Keratinocyte (primary cell): Measurements from ENCODE around the gene CENPV. TPM values are rescaled to one million over a fixed set of nuclear protein-coding genes. Genes with fewer than 3 reads are reported as not detected.

Source experiments
- DNase-seq: peaks from one replicate; pipeline ENCODE4 v3.0.0-alpha.2; 2011; ENCODE audit warnings: low read depth, missing footprints, low spot score
- FAIRE-seq: peaks from 2 replicates; lab custom pipeline; 2011; peaks lifted over from hg19 to GRCh38; lab: Jason Lieb, UNC
- H2AFZ ChIP-seq: 2 replicates; pipeline ENCODE4 v1.6.0; 2012; ENCODE audit warnings: low read length, control low read depth, inconsistent platforms; ENCODE audit not compliant: control insufficient read depth
- H3K27ac ChIP-seq: 2 replicates; pipeline ENCODE4 v1.5.1; 2011; ENCODE audit warnings: low read length; ENCODE audit not compliant: control insufficient read depth, insufficient read depth
- H3K27me3 ChIP-seq: 3 replicates; pipeline ENCODE4 v1.6.0; 2011; ENCODE audit warnings: low read length; ENCODE audit not compliant: control insufficient read depth, insufficient read depth; ENCODE audit errors: extremely low read depth
- H3K36me3 ChIP-seq, 2 experiments: 2 replicates in 1 of 2; 3 replicates in 1 of 2; pipeline ENCODE4 v1.5.1; 2011; ENCODE audit warnings: low read length in 2 of 2, mild to moderate bottlenecking in 1 of 2; ENCODE audit not compliant: control insufficient read depth in 2 of 2, insufficient read depth in 2 of 2; ENCODE audit errors: extremely low read depth in 1 of 2
- H3K4me1 ChIP-seq: 3 replicates; pipeline ENCODE4 v1.5.1; 2011; ENCODE audit warnings: low read length; ENCODE audit not compliant: control insufficient read depth, insufficient read depth; ENCODE audit errors: extremely low read depth
- H3K4me2 ChIP-seq: 3 replicates; pipeline ENCODE4 v1.6.0; 2011; ENCODE audit warnings: low read depth, low read length; ENCODE audit not compliant: control insufficient read depth, insufficient read depth; ENCODE audit errors: extremely low read depth
- H3K4me3 ChIP-seq, 3 experiments: fragments of 200-600 bp in 1 of 3; sonication (generic) in 1 of 3; 2 replicates in 2 of 3; 3 replicates in 1 of 3; pipeline ENCODE4 v1.5.1; 2011 to 2016; ENCODE audit warnings: low read length in 3 of 3, mild to moderate bottlenecking in 3 of 3, control low read depth in 2 of 3, inconsistent platforms in 1 of 3, low read depth in 1 of 3, mixed read lengths in 1 of 3, mixed run types in 1 of 3, moderate library complexity in 1 of 3; ENCODE audit not compliant: control insufficient read depth in 2 of 3, insufficient read depth in 2 of 3; ENCODE audit errors: extremely low read depth in 1 of 3
- H3K79me2 ChIP-seq: 2 replicates; pipeline ENCODE4 v1.6.0; 2012; ENCODE audit warnings: low read length; ENCODE audit not compliant: control insufficient read depth, insufficient read depth
- H3K9ac ChIP-seq: 3 replicates; pipeline ENCODE4 v1.6.0; 2011; ENCODE audit warnings: low read length; ENCODE audit not compliant: control insufficient read depth, insufficient read depth; ENCODE audit errors: extremely low read depth
- H3K9me1 ChIP-seq: 3 replicates; pipeline ENCODE4 v1.6.0; 2011; ENCODE audit warnings: low read length; ENCODE audit not compliant: control insufficient read depth, insufficient read depth; ENCODE audit errors: extremely low read depth
- H3K9me3 ChIP-seq: 2 replicates; pipeline ENCODE4 v1.5.1; 2012; ENCODE audit warnings: low read depth, low read length; ENCODE audit not compliant: control insufficient read depth
- H4K20me1 ChIP-seq: 3 replicates; pipeline ENCODE4 v1.6.0; 2011; ENCODE audit warnings: low read length; ENCODE audit not compliant: control insufficient read depth, insufficient read depth; ENCODE audit errors: extremely low read depth
- CTCF ChIP-seq, 3 experiments: IDR thresholded peaks in 1 of 3; conservative IDR thresholded peaks in 1 of 3; optimal IDR thresholded peaks in 1 of 3; 2 replicates in 2 of 3; 3 replicates in 1 of 3; pipeline versions ENCODE3 to v1.5.1; 2011; ENCODE audit warnings: low read length in 3 of 3, mild to moderate bottlenecking in 3 of 3, moderate library complexity in 2 of 3, control low read depth in 1 of 3, inconsistent platforms in 1 of 3; ENCODE audit not compliant: insufficient read depth in 2 of 3; ENCODE audit errors: extremely low read depth in 1 of 3
- EZH2 ChIP-seq: IDR thresholded peaks from one replicate; pipeline ENCODE4 v1.6.1; 2012; ENCODE audit warnings: inconsistent platforms, mild to moderate bottlenecking, low read length, moderate library complexity
- dilution Hi-C: fragments of 300-500 bp; cut with MboI; formaldehyde crosslinking; loops from one replicate; pipeline ENCODE4 v1.7.0; 2020; ENCODE audit warnings: low sequenced_read_pairs; ENCODE audit not compliant: extremely low pct_ligation_motif_present
- polyA plus RNA-seq, 5 experiments: library from polyadenylated mRNA; depleted of rRNA in 3 of 5; stranded (reverse) in 3 of 5; stranded (forward) in 1 of 5; unstranded in 1 of 5; fragments of >200 nt; gene quantifications; 1 replicate in 1 of 5; 2 replicates in 3 of 5; 3 replicates in 1 of 5; pipeline versions ENCODE4 v1.2.1 to v1.2.3, GENCODE V29; 2011 to 2012; ENCODE audit warnings: missing spikeins in 2 of 5, low read depth in 1 of 5, low replicate concordance in 1 of 5

The CENPV gene
- polyA plus RNA-seq, 1 donor (not counting 4 experiments of a cell fraction or from before 2014, with no cell fraction given), result 1.5 TPM

- Histone ChIP-seq H3K9ac (peak overlapping the region; percentile 65), H4K20me1 (peaks cover 13% of the 10 kb centered on the region), H3K27me3 (no peaks in the 10 kb centered on the region), H3K27ac (peak overlapping the region; percentile 77), H3K4me3 (no peak overlapping the region), H3K4me2 (peak overlapping the region; percentile 60), H2AFZ (peak overlapping the region; percentile 30), H3K79me2 (peaks cover 19% of the 10 kb centered on the region), H3K9me3 (no peaks in the 10 kb centered on the region), H3K4me1 (peaks cover 21% of the 10 kb centered on the region), H3K9me1 (no peaks in the 10 kb centered on the region), H3K36me3 (peaks cover 2 to 6% of the 10 kb centered on the region in 2 experiments)
- TF ChIP-seq EZH2, result no peak
- FAIRE-seq, result no peak
- peak; percentile 77 for DNase-seq
- dilution Hi-C loops, result no loop called here
Observed at GRCh38 chr17:16378636-16379282, 25.5 kb upstream of the CENPV start.

- Histone ChIP-seq H3K27ac (peak overlapping the region; percentile 77), H3K4me2 (no peak overlapping the region), H3K4me3 (no peak overlapping the region), H2AFZ (no peak overlapping the region), H3K9me3 (no peaks in the 10 kb centered on the region), H3K27me3 (no peaks in the 10 kb centered on the region), H3K36me3 (peaks cover 2 to 6% of the 10 kb centered on the region in 2 experiments), H3K9me1 (no peaks in the 10 kb centered on the region), H3K4me1 (peaks cover 20% of the 10 kb centered on the region), H3K79me2 (peaks cover 19% of the 10 kb centered on the region), H3K9ac (no peak overlapping the region), H4K20me1 (peaks cover 7% of the 10 kb centered on the region)
- DNase-seq (no peak), FAIRE-seq (no peak)
- TF ChIP-seq CTCF (optimal IDR thresholded peaks at IDR 0.05 in 1 of 3, IDR thresholded peaks at IDR 0.05 in 1 of 3, conservative IDR thresholded peaks at IDR 0.05 in 1 of 3; ENCODE audit: extremely low read depth in 1 of 3, insufficient read depth in 2 of 3, low read length in 3 of 3) (no peak), EZH2 (no peak)
- dilution Hi-C loops, result no loop called here
Observed at GRCh38 chr17:16377941-16378341, 24.7 kb upstream of the CENPV start.
